Measurements from ENCODE around the gene ATP1A4. TPM values are rescaled to one million over a fixed set of nuclear protein-coding genes. Genes with fewer than 3 reads are reported as not detected.

Gene ATP1A4
- total RNA-seq, 1 donor from 2014 or later = not detected

DNA sequence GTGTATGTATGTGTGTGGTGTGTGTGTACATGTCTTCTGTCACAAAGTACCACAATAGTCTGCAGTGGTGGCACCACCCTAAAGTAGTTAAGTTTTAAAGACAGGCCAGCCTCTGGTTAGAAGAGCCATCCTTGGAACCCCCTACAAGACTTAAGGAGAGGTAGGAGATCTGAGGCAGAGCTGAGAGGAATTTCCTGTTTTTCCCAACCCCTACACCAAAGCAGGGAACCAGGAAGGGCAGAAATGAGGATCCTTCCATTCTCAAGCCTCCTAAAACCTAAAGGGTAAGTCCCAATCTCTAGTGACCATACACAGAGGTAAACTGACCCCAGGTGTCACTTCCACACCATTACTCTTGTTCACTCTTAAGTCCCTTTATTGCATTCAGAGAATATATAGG is 64.9 kb downstream of the ATP1A4 start:
- TF ChIP-seq, protein P1, sequence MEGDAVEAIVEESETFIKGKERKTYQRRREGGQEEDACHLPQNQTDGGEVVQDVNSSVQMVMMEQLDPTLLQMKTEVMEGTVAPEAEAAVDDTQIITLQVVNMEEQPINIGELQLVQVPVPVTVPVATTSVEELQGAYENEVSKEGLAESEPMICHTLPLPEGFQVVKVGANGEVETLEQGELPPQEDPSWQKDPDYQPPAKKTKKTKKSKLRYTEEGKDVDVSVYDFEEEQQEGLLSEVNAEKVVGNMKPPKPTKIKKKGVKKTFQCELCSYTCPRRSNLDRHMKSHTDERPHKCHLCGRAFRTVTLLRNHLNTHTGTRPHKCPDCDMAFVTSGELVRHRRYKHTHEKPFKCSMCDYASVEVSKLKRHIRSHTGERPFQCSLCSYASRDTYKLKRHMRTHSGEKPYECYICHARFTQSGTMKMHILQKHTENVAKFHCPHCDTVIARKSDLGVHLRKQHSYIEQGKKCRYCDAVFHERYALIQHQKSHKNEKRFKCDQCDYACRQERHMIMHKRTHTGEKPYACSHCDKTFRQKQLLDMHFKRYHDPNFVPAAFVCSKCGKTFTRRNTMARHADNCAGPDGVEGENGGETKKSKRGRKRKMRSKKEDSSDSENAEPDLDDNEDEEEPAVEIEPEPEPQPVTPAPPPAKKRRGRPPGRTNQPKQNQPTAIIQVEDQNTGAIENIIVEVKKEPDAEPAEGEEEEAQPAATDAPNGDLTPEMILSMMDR (IDR thresholded peaks at IDR 0.05; ENCODE audit: insufficient read depth, low read length, poor library complexity, severe bottlenecking) = no peak

GRCh38 chr1:160217481-160218051 is 66.2 kb downstream of the ATP1A4 start:
- TF ChIP-seq, protein P1 (IDR thresholded peaks at IDR 0.05; ENCODE audit: insufficient read depth, low read length, poor library complexity, severe bottlenecking) = no peak
- DNase-seq (ENCODE audit: low read depth) = no peak
- H3K36me3 ChIP-seq (ENCODE audit: control insufficient read depth, insufficient read depth, low read length) = peaks cover 5% of the 10 kb centered on the region

More for the DNA sequence above, 64.9 kb downstream of the ATP1A4 start:
- no peak overlapping the region for H3K4me3 ChIP-seq (ENCODE audit: low read depth, low read length)
- no peak for DNase-seq (ENCODE audit: low read depth)
- H3K27me3 ChIP-seq (ENCODE audit: control insufficient read depth, insufficient read depth, low read length) = no peaks in the 10 kb centered on the region
- H3K36me3 ChIP-seq (ENCODE audit: control insufficient read depth, insufficient read depth, low read length) = peaks cover 6% of the 10 kb centered on the region

GRCh38 chr1:160219062-160219929 is 67.9 kb downstream of the ATP1A4 start:
- DNase-seq (ENCODE audit: low read depth) = peak; percentile 23
- TF ChIP-seq, protein P1 (IDR thresholded peaks at IDR 0.05; ENCODE audit: insufficient read depth, low read length, poor library complexity, severe bottlenecking) = peak; percentile 61
- H3K36me3 ChIP-seq (ENCODE audit: control insufficient read depth, insufficient read depth, low read length) = peaks cover 1% of the 10 kb centered on the region
- no peak overlapping the region for H3K4me3 ChIP-seq (ENCODE audit: low read depth, low read length)
- no peaks in the 10 kb centered on the region for H3K27me3 ChIP-seq (ENCODE audit: control insufficient read depth, insufficient read depth, low read length)

More at GRCh38 chr1:160217481-160218051, 66.2 kb downstream of the ATP1A4 start:
- H3K27me3 ChIP-seq (ENCODE audit: control insufficient read depth, insufficient read depth, low read length) = no peaks in the 10 kb centered on the region
- no peak overlapping the region for H3K4me3 ChIP-seq (ENCODE audit: low read depth, low read length)

DNA sequence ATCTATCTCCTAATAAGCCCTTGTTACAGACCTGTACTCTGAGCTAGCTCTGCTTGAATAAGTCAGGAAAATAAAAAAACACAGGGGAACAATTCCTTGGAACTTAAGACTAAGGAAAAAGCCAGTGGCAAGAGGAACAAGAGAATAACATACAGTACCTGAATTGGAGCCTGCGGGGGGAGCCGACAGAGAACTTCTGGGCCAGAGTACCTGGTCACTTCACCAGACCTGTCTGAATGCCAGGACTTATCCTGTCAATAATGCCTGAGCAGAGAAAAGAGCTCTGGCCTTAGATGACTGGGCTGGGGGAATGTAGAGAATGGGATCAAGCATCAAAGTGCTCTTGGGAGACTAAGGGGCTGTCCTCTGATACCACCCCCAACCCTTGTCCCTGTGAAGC is 68.9 kb downstream of the ATP1A4 start:
- H3K27me3 ChIP-seq (ENCODE audit: control insufficient read depth, insufficient read depth, low read length) = no peaks in the 10 kb centered on the region
- TF ChIP-seq, protein P1 (IDR thresholded peaks at IDR 0.05; ENCODE audit: insufficient read depth, low read length, poor library complexity, severe bottlenecking) = no peak
- no peak overlapping the region for H3K4me3 ChIP-seq (ENCODE audit: low read depth, low read length)
- H3K36me3 ChIP-seq (ENCODE audit: control insufficient read depth, insufficient read depth, low read length) = peaks cover 1% of the 10 kb centered on the region
- DNase-seq (ENCODE audit: low read depth) = no peak

- no peaks in the 10 kb centered on the region for H3K27me3 ChIP-seq (ENCODE audit: control insufficient read depth, insufficient read depth, low read length)
- no peak for DNase-seq (ENCODE audit: low read depth)
- peaks cover 1% of the 10 kb centered on the region for H3K36me3 ChIP-seq (ENCODE audit: control insufficient read depth, insufficient read depth, low read length)
- TF ChIP-seq, protein P1 (IDR thresholded peaks at IDR 0.05; ENCODE audit: insufficient read depth, low read length, poor library complexity, severe bottlenecking) = no peak
- H3K4me3 ChIP-seq (ENCODE audit: low read depth, low read length) = no peak overlapping the region
Observed at GRCh38 chr1:160221089-160221488, 69.7 kb downstream of the ATP1A4 start.
